Naive thymus-derived CD4-positive, alpha-beta T cell (primary cell): Measurements from ENCODE around the gene PPDPF. TPM values are rescaled to one million over a fixed set of nuclear protein-coding genes. Genes with fewer than 3 reads are reported as not detected.

Experiments used
- ATAC-seq: fragments of 150-1000 bp; cut with Tn5 transposase; 2 replicates; pipeline ENCODE4 v1.10.0; 2021; ENCODE audit warnings: mild to moderate bottlenecking, moderate library complexity
- CTCF ChIA-PET: fragments of 350-600 bp; sonication (Branson Sonifier 250); formaldehyde crosslinking; loops from one replicate; lab custom pipeline; 2021; ENCODE audit warnings: antibody characterized with exemption; lab: Charles Lee
- POLR2A ChIA-PET: fragments of 350-600 bp; sonication (Branson Sonifier 250); formaldehyde crosslinking; loops from one replicate; lab custom pipeline; 2021; ENCODE audit warnings: antibody characterized with exemption, inconsistent platforms; lab: Charles Lee
- DNase-seq, 9 donors: peaks; one replicate each; pipeline versions ENCODE4 v3.0.0 to v3.0.0-alpha.2; 2020 to 2022; ENCODE audit warnings: mixed read lengths in 1 of 9
- H3K27ac ChIP-seq: one replicate; pipeline ENCODE4 v1.7.0; 2013; ENCODE audit warnings: mild to moderate bottlenecking, low read depth, low read length, moderate library complexity
- H3K27me3 ChIP-seq, 2 donors: one replicate each; pipeline ENCODE4 v1.7.0; 2013; ENCODE audit warnings: low read length in 2 of 2, mild to moderate bottlenecking in 2 of 2, moderate library complexity in 2 of 2; ENCODE audit not compliant: control insufficient read depth in 2 of 2, insufficient read depth in 2 of 2
- H3K36me3 ChIP-seq, 3 experiments: 1 replicate in 2 of 3; 2 replicates in 1 of 3; pipeline ENCODE4 v1.7.0; 2013; ENCODE audit warnings: low read length in 3 of 3, mild to moderate bottlenecking in 3 of 3, moderate library complexity in 1 of 3; ENCODE audit not compliant: insufficient read depth in 3 of 3, control insufficient read depth in 2 of 3
- H3K4me1 ChIP-seq, 2 donors: one replicate each; pipeline ENCODE4 v1.7.0; 2013; ENCODE audit warnings: low read length in 2 of 2, mild to moderate bottlenecking in 2 of 2, moderate library complexity in 1 of 2; ENCODE audit not compliant: control insufficient read depth in 2 of 2, insufficient read depth in 2 of 2
- H3K4me3 ChIP-seq: 2 replicates; pipeline ENCODE4 v1.7.0; 2013; ENCODE audit warnings: mild to moderate bottlenecking, low read length
- H3K9me3 ChIP-seq, 3 experiments: 1 replicate in 2 of 3; 2 replicates in 1 of 3; pipeline ENCODE4 v1.7.0; 2013; ENCODE audit warnings: low read length in 3 of 3; ENCODE audit not compliant: control insufficient read depth in 2 of 3
- H3K27ac Mint-ChIP-seq, 9 donors: one replicate each; pipeline ENCODE4 v1.8.0; 2020 to 2022; ENCODE audit warnings: mixed read lengths in 9 of 9, mild to moderate bottlenecking in 8 of 9, moderate library complexity in 5 of 9, inconsistent platforms in 2 of 9
- H3K27me3 Mint-ChIP-seq, 5 donors: one replicate each; pipeline ENCODE4 v1.8.0; 2021 to 2022; ENCODE audit warnings: mixed read lengths in 5 of 5, mild to moderate bottlenecking in 1 of 5
- H3K36me3 Mint-ChIP-seq, 5 donors: one replicate each; pipeline ENCODE4 v1.8.0; 2020 to 2022; ENCODE audit warnings: mixed read lengths in 5 of 5, mild to moderate bottlenecking in 3 of 5, inconsistent platforms in 1 of 5
- H3K4me1 Mint-ChIP-seq, 7 donors: one replicate each; pipeline ENCODE4 v1.8.0; 2020 to 2022; ENCODE audit warnings: mixed read lengths in 7 of 7, mild to moderate bottlenecking in 3 of 7, inconsistent platforms in 1 of 7
- H3K4me3 Mint-ChIP-seq, 10 donors: one replicate each; pipeline ENCODE4 v1.8.0; 2020 to 2022; ENCODE audit warnings: mild to moderate bottlenecking in 10 of 10, mixed read lengths in 10 of 10, moderate library complexity in 6 of 10, inconsistent platforms in 2 of 10
- H3K9me3 Mint-ChIP-seq, 11 donors: one replicate each; pipeline ENCODE4 v1.8.0; 2020 to 2022; ENCODE audit warnings: mixed read lengths in 11 of 11, mild to moderate bottlenecking in 4 of 11, inconsistent platforms in 1 of 11, moderate library complexity in 1 of 11
- intact Hi-C, 2 donors: fragments of 100-400 bp; cut with micrococcal nuclease; formaldehyde crosslinking; loops; one replicate each; pipeline ENCODE4 v1.15.1; 2023
- polyA plus RNA-seq, 2 donors: library from polyadenylated mRNA; unstranded; fragments of 300-500 nt; fragmentation: Illumina TruSeq; gene quantifications; one replicate each; pipeline ENCODE4 v1.2.3, GENCODE V29; 2021
- total RNA-seq, 6 experiments: library from RNA in 5 of 6; stranded (reverse) in 5 of 6; gene quantifications; 1 replicate in 5 of 6; 2 replicates in 1 of 6; pipeline ENCODE4 v1.2.3 and lab custom pipeline; 2021 to 2026

PPDPF gene
- total and polyA plus RNA-seq, 7 experiments from 2014 or later: 67.7 to 225 (median 173) TPM

DNA sequence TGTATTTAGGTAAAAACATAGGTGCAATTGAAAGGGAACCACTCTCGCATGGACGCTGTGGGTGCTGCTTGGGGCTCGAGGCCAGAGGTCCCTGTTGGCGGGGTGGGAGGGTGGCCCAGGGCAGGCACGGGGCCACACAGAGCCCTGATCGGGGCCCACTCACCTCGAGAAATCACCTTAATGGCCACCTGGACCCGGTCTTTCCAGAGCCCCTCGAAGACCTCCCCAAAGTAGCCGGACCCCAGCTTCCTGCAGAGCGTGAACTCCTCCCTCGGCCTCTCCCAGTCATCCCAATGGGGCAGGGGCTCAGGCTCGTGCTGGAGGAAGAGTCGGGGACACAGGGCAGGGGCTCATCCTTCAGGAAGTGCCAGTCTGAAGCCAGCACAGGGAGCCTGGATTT is 12.8 kb downstream of the PPDPF start:
- ATAC-seq: no peak
- Mint-ChIP-seq H3K36me3 (no peaks in the 10 kb centered on the region), H3K27ac (no peak overlapping the region), H3K4me1 (peaks cover 6 to 13% (median 7%) of the 10 kb centered on the region in 7 donors), H3K27me3 (no peaks in the 10 kb centered on the region), H3K4me3 (no peak overlapping the region), H3K9me3 (peaks cover 0 to 2% (median 0%) of the 10 kb centered on the region in 11 donors)
- Histone ChIP-seq H3K27me3 (no peaks in the 10 kb centered on the region), H3K36me3 (no peaks in the 10 kb centered on the region), H3K4me1 (peaks cover 9 to 11% of the 10 kb centered on the region in 2 donors), H3K27ac (no peak overlapping the region), H3K9me3 (no peaks in the 10 kb centered on the region), H3K4me3 (no peak overlapping the region)
- CTCF ChIA-PET: no interaction called here
- intact Hi-C loops: loop anchor here in 1 of 2 donors (10.0 kb wide), 1 partner anchor 531 kb away; the partner anchor contains the start of gene TCEA2
- DNase-seq: no peak
- POLR2A ChIA-PET: no interaction called here

DNA sequence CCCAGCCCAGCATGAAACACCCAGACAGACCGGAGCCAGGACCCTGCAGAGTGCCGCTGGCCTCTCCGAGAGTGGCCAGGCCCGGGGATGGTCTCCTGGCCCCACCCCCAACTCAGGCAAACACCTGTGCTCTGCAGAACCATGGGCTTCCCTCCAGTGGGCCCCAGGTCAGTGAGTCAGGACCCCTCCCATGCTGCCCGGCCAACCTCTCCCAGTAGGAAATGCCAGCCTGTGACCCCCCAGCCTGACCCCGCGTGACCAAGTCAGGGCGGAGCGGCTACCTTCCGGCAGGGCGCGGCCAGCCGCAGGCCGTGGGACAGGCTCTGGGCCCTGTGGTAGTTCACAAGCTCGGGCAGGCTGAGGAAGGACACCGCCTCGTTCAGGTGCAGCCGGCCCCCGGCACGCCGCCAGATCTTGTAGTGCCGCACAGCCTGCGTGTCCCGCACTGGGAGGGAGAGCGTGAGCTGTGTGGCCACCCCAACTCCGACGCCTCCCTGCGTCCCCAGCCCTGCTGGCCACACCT is 13.4 kb downstream of the PPDPF start:
- H3K27ac Mint-ChIP-seq: no peak overlapping the region
- Histone ChIP-seq H3K27me3 (no peaks in the 10 kb centered on the region), H3K27ac (no peak overlapping the region), H3K4me3 (no peak overlapping the region), H3K4me1 (peaks cover 14 to 16% of the 10 kb centered on the region in 2 donors), H3K9me3 (no peaks in the 10 kb centered on the region), H3K36me3 (no peaks in the 10 kb centered on the region)
- no peak overlapping the region for H3K4me3 Mint-ChIP-seq
- ChIA-PET POLR2A (interaction anchor here (7.4 kb wide), 1 partner anchor 11 kb away, joined by 89 read pairs; the partner anchor contains the start of gene PPDPF), CTCF (no interaction called here)
- H3K27me3 Mint-ChIP-seq: no peaks in the 10 kb centered on the region
- DNase-seq (peak in 1 of 9 donors; percentile 8), ATAC-seq (no peak)
- intact Hi-C loops: loop anchor here in 1 of 2 donors (10.0 kb wide), 1 partner anchor 531 kb away; the partner anchor contains the start of gene TCEA2
- no peaks in the 10 kb centered on the region for H3K36me3 Mint-ChIP-seq
- H3K9me3 Mint-ChIP-seq: peaks cover 0 to 2% (median 0%) of the 10 kb centered on the region in 11 donors
- peaks cover 6 to 13% (median 7%) of the 10 kb centered on the region in 7 donors for H3K4me1 Mint-ChIP-seq

DNA sequence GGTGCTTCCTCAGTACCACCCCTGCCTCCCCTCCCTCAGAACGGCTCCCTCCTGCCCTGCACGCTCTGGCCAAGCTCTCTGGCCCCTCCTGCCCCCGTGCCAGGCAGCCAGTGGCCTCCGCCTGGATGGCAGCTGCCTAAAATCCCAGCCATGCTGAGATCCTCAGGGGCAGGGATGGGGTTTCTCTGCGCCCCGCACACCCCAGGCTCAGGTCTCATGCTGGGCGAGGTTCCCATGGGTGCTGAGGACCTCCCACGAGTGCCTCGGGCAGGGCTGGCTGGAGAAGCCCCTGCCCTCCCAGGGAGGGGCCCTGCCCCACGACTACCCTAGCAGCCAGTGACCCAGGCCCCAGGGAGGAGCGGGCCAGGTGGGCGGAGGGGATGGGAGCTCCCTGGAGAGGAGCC is 13.9 kb downstream of the PPDPF start:
- H3K27me3 ChIP-seq: no peaks in the 10 kb centered on the region
- ChIA-PET POLR2A (interaction anchor here (7.4 kb wide), 1 partner anchor 12 kb away, joined by 89 read pairs; the partner anchor contains the start of gene PPDPF), CTCF (no interaction called here)
- no peaks in the 10 kb centered on the region for H3K9me3 ChIP-seq
- H3K36me3 ChIP-seq: no peaks in the 10 kb centered on the region
- peaks cover 0 to 2% (median 0%) of the 10 kb centered on the region in 11 donors for H3K9me3 Mint-ChIP-seq
- no peak overlapping the region for H3K27ac Mint-ChIP-seq
- intact Hi-C loops: loop anchor here in 1 of 2 donors (10.0 kb wide), 1 partner anchor 530 kb away; the partner anchor contains the start of gene TCEA2
- ATAC-seq: no peak
- no peaks in the 10 kb centered on the region for H3K36me3 Mint-ChIP-seq
- no peaks in the 10 kb centered on the region for H3K27me3 Mint-ChIP-seq
- H3K4me1 Mint-ChIP-seq: peaks cover 6 to 13% (median 8%) of the 10 kb centered on the region in 7 donors
- peaks cover 15 to 21% of the 10 kb centered on the region in 2 donors for H3K4me1 ChIP-seq
- no peak for DNase-seq
- H3K4me3 ChIP-seq: no peak overlapping the region
- no peak overlapping the region for H3K4me3 Mint-ChIP-seq
- no peak overlapping the region for H3K27ac ChIP-seq

DNA sequence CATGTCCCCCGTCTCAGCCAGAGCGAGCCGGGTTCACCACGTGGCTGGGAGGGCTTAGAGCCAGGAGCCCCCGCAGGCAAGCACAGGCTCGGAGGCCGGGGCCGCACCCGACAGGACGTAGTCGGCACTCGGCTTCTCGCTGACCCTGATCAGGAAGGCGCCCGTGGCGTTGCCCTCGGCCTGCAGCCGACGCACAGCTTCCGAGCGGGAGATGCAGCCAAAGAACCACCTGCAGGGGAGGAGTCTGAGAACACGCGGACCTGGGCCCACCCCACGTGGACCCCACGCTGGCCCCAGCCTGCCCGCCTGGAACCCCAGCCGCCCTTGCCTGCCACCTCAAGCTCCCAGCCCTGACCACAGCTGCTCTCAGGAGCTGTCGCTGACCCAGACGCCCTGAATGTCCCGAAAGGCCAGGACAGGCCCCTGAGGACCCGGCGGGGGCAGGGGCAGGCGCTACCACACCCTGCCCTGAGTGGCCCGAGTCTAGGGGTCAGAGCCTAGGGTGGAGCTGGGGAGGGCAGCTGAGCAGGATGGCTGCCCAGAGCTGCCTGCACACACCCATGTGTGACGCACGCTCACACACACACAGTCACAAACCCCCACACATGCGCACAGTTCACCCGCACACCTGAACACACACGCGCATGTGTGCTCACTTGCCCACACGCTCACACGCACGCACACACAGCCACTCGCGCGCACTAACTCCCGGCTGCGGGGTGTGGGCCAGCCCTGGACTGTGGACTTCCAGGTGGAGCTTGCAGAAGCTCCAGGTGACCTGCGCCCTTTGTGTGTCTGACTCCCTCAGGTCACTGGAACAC is 14.5 kb downstream of the PPDPF start:
- ChIA-PET CTCF (interaction anchor here (0.6 kb wide), 1 partner anchor 247 kb away, joined by 3 read pairs; no protein-coding TSS in a partner anchor), POLR2A (interaction anchor here (7.4 kb wide), 1 partner anchor 13 kb away, joined by 89 read pairs; the partner anchor contains the start of gene PPDPF)
- Mint-ChIP-seq H3K27ac (peak overlapping the region in 2 of 9 donors; percentile 52 to 62), H3K9me3 (peaks cover 0 to 2% (median 0%) of the 10 kb centered on the region in 11 donors), H3K4me3 (no peak overlapping the region), H3K4me1 (peaks cover 6 to 13% (median 8%) of the 10 kb centered on the region in 7 donors), H3K27me3 (no peaks in the 10 kb centered on the region), H3K36me3 (no peaks in the 10 kb centered on the region)
- H3K27ac ChIP-seq: no peak overlapping the region
- intact Hi-C loops: loop anchor here (5.0 to 10.0 kb wide), 8 partner anchors 172 to 542 kb away; partner anchors contain the start of genes ARFRP1 (in 1 of the 2), C20orf204 (in 1 of the 2), LIME1 (in 1 of the 2) and RGS19 (in 1 of the 2)
- ATAC-seq: no peak
- H3K27me3 ChIP-seq: no peaks in the 10 kb centered on the region
- H3K4me1 ChIP-seq: peaks cover 15 to 21% of the 10 kb centered on the region in 2 donors
- H3K4me3 ChIP-seq: no peak overlapping the region
- H3K36me3 ChIP-seq: no peaks in the 10 kb centered on the region
- DNase-seq: no peak
- no peaks in the 10 kb centered on the region for H3K9me3 ChIP-seq

DNA sequence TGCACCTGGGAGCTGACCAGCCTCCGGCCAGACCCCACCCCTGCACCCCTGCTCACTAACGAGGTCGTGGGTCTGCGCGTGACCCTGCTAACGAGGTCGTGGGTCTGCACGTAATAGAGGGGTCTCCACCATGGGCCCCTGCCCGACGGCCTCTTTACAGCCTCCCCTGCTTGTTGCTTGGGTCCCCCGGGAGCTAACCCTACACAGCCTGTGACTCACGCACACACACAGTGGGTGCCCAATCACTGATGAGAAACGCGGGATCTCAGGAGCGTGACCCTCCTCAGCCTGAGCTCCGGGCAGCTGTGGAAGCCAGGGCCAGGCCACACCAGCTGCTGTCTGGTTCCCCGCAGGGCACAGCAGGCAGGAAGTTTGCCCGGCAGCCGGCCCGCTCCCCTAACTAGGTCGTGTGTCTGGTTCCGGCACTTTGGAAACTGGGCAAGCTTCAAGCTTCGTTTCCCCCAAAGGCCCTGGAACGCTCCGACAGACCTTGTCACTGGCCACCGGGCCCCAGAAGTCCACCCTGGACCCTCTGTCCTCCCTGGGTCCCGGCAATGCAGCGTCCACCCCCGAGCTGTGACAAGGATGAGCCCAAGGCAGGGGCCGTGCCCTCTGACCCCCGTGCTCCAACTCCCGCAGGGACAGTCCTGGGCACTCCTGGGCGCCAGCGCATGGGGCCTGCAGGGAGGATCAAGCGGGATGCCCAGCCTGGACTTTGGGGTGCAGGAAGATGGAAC is 15.8 kb downstream of the PPDPF start:
- CTCF ChIA-PET: interaction anchor here (0.7 to 3.4 kb wide), 8 partner anchors 10 to 328 kb away, joined by 3 to 18 read pairs (median 4); partner anchors contain the start of genes ARFRP1, PPDPF and ZGPAT
- Mint-ChIP-seq H3K36me3 (no peaks in the 10 kb centered on the region), H3K9me3 (peaks cover 0 to 2% (median 0%) of the 10 kb centered on the region in 11 donors), H3K27me3 (no peaks in the 10 kb centered on the region), H3K4me3 (peak overlapping the region in 3 of 10 donors; percentile 29 to 74 (median 35)), H3K27ac (peak overlapping the region in 4 of 9 donors; percentile 24 to 52 (median 40)), H3K4me1 (peaks cover 6 to 13% (median 8%) of the 10 kb centered on the region in 7 donors)
- intact Hi-C loops: loop anchor here (5.0 to 10.0 kb wide), 8 partner anchors 171 to 541 kb away; partner anchors contain the start of genes ARFRP1 (in 1 of the 2), C20orf204 (in 1 of the 2), LIME1 (in 1 of the 2) and RGS19 (in 1 of the 2)
- no peak for ATAC-seq
- Histone ChIP-seq H3K27me3 (no peaks in the 10 kb centered on the region), H3K4me3 (no peak overlapping the region), H3K27ac (no peak overlapping the region), H3K36me3 (no peaks in the 10 kb centered on the region), H3K9me3 (no peaks in the 10 kb centered on the region), H3K4me1 (peaks cover 15 to 21% of the 10 kb centered on the region in 2 donors)
- POLR2A ChIA-PET: interaction anchor here (0.8 to 7.4 kb wide), 5 partner anchors 9 to 105 kb away, joined by 3 to 89 read pairs (median 8); partner anchors contain the start of genes HELZ2 and PPDPF
- DNase-seq: no peak
